Naive B cell (primary cell): ENCODE measurements around the gene CGB1. TPM values are rescaled to one million over a fixed set of nuclear protein-coding genes. Genes with fewer than 3 reads are reported as not detected.
"Not testable (repeated sequence)": the region's sequence is repeated elsewhere in the genome, so short reads cannot be mapped to it uniquely, and the experiment has no call there.

Source experiments
- ATAC-seq, 2 donors: fragments of 150-1000 bp; cut with Tn5 transposase; 2 replicates each; pipeline ENCODE4 v1.10.0; 2021; ENCODE audit warnings: low read depth in 2 of 2, mild to moderate bottlenecking in 2 of 2, moderate library complexity in 2 of 2
- DNase-seq: peaks from one replicate; pipeline ENCODE4 v3.0.0; 2022
- H3K27ac Mint-ChIP-seq, 6 donors: one replicate each; pipeline ENCODE4 v1.8.0; 2020 to 2022; ENCODE audit warnings: mild to moderate bottlenecking in 6 of 6, mixed read lengths in 6 of 6, moderate library complexity in 5 of 6, inconsistent platforms in 2 of 6
- H3K27me3 Mint-ChIP-seq, 3 donors: one replicate each; pipeline ENCODE4 v1.8.0; 2021 to 2022; ENCODE audit warnings: mixed read lengths in 3 of 3, mild to moderate bottlenecking in 1 of 3
- H3K36me3 Mint-ChIP-seq, 2 donors: one replicate each; pipeline ENCODE4 v1.8.0; 2020 to 2022; ENCODE audit warnings: mixed read lengths in 2 of 2, inconsistent platforms in 1 of 2, mild to moderate bottlenecking in 1 of 2
- H3K4me1 Mint-ChIP-seq, 3 donors: one replicate each; pipeline ENCODE4 v1.8.0; 2020 to 2022; ENCODE audit warnings: mixed read lengths in 3 of 3, inconsistent platforms in 1 of 3, mild to moderate bottlenecking in 1 of 3, moderate library complexity in 1 of 3
- H3K4me3 Mint-ChIP-seq, 8 donors: one replicate each; pipeline ENCODE4 v1.8.0; 2020 to 2022; ENCODE audit warnings: mild to moderate bottlenecking in 8 of 8, mixed read lengths in 8 of 8, moderate library complexity in 8 of 8, inconsistent platforms in 2 of 8
- H3K9me3 Mint-ChIP-seq, 7 donors: one replicate each; pipeline ENCODE4 v1.8.0; 2020 to 2022; ENCODE audit warnings: mixed read lengths in 7 of 7, mild to moderate bottlenecking in 5 of 7, inconsistent platforms in 2 of 7, moderate library complexity in 1 of 7
- polyA plus RNA-seq, 6 donors: library from polyadenylated mRNA; unstranded; fragments of 300-500 nt; fragmentation: Illumina TruSeq; gene quantifications; one replicate each; pipeline ENCODE4 v1.2.3, GENCODE V29; 2021; ENCODE audit warnings: low read depth in 6 of 6

CGB1 gene
- polyA plus RNA-seq, 6 donors from 2014 or later, result not detected

DNA sequence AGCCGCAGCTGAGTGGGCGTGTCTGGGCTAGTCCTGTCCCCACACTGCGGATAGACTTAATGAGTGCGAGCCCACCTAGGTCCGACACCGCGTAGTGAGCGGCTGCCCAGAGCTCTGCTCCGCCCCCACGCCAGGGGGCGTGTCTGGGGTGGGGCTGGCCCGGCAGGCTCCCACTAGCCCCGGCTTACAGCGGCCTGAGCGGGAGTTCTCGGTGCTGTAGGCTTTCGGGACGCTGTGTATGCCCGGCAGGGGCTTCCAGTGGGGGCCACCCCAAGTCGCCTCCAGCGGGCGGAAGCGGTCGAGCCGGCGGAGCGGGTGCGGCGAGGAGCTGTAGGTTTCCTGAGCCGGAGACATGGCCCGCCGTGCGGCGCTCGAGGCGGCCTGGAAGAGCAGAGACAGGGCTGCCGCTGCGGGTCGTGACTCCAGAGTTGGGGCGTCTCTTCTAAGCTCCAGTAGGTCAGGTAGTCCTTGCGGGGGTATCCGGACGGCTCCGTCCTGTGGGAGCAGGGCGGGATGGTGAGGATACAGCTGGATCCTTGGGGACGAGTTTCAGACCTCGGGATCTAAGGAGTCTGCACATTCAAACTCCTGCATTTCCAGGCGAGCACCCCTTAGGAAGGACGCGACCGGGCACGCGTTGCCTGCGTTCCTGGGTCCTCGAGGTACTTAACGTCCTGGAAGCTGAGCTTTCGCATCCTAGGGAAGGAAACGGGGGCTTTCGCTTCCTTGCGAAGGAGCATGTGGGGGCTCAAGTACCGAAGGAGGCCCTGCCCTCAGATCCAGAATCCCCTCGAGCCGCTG lies 19.6 kb upstream of the CGB1 start:
- no peak overlapping the region for H3K27ac Mint-ChIP-seq
- peak; percentile 74 to 81 for ATAC-seq
- H3K4me1 Mint-ChIP-seq, result peaks cover 18 to 22% (median 22%) of the 10 kb centered on the region in 3 donors
- H3K36me3 Mint-ChIP-seq, result peaks cover 0 to 13% of the 10 kb centered on the region in 2 donors
- H3K9me3 Mint-ChIP-seq, result peaks cover 0 to 4% (median 0%) of the 10 kb centered on the region in 7 donors
- H3K27me3 Mint-ChIP-seq, result peaks cover 28 to 70% (median 56%) of the 10 kb centered on the region in 3 donors
- peak overlapping the region; percentile 67 to 97 (median 90) for H3K4me3 Mint-ChIP-seq
- DNase-seq, result peak; percentile 54

DNA sequence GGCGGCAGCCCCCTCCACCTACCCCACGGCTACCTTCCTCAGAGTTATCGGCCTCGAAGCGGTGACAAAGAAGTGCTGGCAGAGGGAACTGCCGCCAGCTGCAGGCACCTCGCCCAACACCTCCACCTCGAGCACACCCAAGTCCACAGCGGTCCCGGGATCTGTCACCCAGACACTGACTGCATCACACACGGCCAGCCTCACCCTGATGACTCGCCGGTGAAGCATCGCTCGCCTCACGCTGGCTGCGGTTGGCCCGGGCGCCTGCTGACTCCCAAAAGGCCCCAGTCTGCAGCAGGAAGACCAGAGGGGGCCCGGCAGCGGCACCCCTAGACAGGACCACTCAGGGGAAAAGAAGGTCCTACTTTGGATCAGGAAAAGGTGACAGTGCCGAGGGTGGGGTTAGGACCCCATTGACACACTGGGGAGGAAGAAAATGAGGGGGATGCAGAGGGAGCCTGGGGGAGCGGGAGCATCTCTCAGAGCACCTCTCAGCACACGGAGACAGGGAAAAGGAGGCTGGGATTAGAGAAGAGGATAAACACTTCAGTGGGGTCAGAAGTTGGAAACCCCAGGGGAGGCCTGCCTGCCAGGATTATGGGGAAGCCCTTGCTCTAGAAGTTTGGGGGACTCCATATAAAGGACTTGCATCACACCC lies 13.8 kb upstream of the CGB1 start:
- not testable (repeated sequence) for ATAC-seq, H3K4me1 Mint-ChIP-seq, H3K4me3 Mint-ChIP-seq, H3K9me3 Mint-ChIP-seq, H3K36me3 Mint-ChIP-seq, DNase-seq
- Mint-ChIP-seq H3K27ac (peak overlapping the region in 1 of 6 donors; percentile 88), H3K27me3 (peaks cover 5 to 27% (median 22%) of the 10 kb centered on the region in 3 donors)

DNA sequence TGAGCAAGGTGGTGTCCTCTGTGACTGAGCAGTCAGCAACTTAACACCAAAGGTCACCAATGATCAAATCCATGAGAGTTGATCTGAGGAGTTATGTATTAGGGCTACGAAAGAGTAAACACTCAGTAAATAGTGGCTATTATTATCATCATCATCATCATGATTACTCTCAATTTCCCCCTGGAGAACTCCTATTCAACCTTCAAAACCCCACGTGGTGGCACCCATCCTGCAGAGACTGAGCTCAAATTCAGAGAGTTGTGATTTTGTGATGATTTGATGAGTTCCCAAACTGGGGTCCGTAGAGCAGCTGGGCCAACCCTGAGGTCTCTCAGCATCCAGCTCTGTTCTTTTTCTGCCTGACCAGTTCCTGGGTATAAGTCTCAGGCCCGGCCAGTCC lies 13.1 kb upstream of the CGB1 start:
- not testable (repeated sequence) for H3K27ac Mint-ChIP-seq, H3K36me3 Mint-ChIP-seq, H3K4me3 Mint-ChIP-seq, DNase-seq, ATAC-seq, H3K9me3 Mint-ChIP-seq, H3K4me1 Mint-ChIP-seq
- H3K27me3 Mint-ChIP-seq, result peaks cover 5 to 20% (median 16%) of the 10 kb centered on the region in 3 donors

DNA sequence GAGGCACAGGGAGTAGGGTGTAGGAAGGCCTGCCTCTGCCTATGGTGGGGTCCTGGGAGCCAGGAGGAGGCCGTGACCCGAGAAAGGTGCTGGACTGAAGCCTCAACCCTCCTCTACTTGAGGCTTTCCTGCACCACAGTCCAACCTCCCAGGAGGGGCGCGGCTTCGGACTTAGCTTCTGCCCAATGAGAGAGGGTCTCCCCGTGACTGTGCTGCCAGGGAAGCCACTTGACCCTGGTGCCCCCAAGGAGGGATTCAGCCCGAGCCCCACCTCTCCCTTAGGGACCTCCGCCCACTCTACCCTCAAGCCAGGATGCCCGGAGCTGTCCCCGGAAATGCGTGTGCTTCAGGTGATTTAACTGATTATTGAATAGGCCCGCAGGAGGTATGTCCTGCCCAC lies 12.3 kb upstream of the CGB1 start, which contains the start of gene CGB8:
Gene CGB8 (minus strand): TSS at position 101 of the 400 bp plus-strand sequence. CDS start 372 bp downstream, outside the sequence.
- not testable (repeated sequence) for ATAC-seq, DNase-seq, H3K9me3 Mint-ChIP-seq, H3K27ac Mint-ChIP-seq, H3K4me3 Mint-ChIP-seq, H3K36me3 Mint-ChIP-seq, H3K4me1 Mint-ChIP-seq
- peaks cover 5 to 16% (median 15%) of the 10 kb centered on the region in 3 donors for H3K27me3 Mint-ChIP-seq

- not testable (repeated sequence) for ATAC-seq, DNase-seq, H3K4me3 Mint-ChIP-seq, H3K27me3 Mint-ChIP-seq, H3K9me3 Mint-ChIP-seq, H3K4me1 Mint-ChIP-seq, H3K36me3 Mint-ChIP-seq
- H3K27ac Mint-ChIP-seq, result peak within 1 kb of the TSS in 1 of 6 donors; percentile 12
These were observed 6.9 kb upstream of the CGB1 start, which contains the start of gene CGB5 for GRCh38 chr19:49043548-49043947. CGB5 (plus strand) TSS chr19:49043848; CDS start chr19:49044210, 362 bp downstream.

- not testable (repeated sequence) for H3K36me3 Mint-ChIP-seq, ATAC-seq, H3K4me3 Mint-ChIP-seq, DNase-seq, H3K9me3 Mint-ChIP-seq, H3K27me3 Mint-ChIP-seq, H3K27ac Mint-ChIP-seq, H3K4me1 Mint-ChIP-seq
These were observed 6.0 kb upstream of the CGB1 start for GRCh38 chr19:49042666-49043065.

- ATAC-seq (no peak), DNase-seq (no peak)
- Mint-ChIP-seq H3K27ac (no peak overlapping the region), H3K4me3 (no peak overlapping the region), H3K4me1 (no peaks in the 10 kb centered on the region), H3K36me3 (no peaks in the 10 kb centered on the region), H3K9me3 (no peaks in the 10 kb centered on the region), H3K27me3 (peaks cover 0 to 4% (median 0%) of the 10 kb centered on the region in 3 donors)
These were observed 5.5 kb upstream of the CGB1 start for GRCh38 chr19:49042177-49042576.

- H3K4me3 Mint-ChIP-seq, H3K36me3 Mint-ChIP-seq, H3K4me1 Mint-ChIP-seq, H3K9me3 Mint-ChIP-seq, ATAC-seq, DNase-seq, H3K27ac Mint-ChIP-seq: not testable (repeated sequence)
- H3K27me3 Mint-ChIP-seq, result peaks cover 4 to 12% (median 7%) of the 10 kb centered on the region in 3 donors
These were observed 3.0 kb upstream of the CGB1 start for GRCh38 chr19:49039736-49040135.

- ATAC-seq, H3K4me1 Mint-ChIP-seq, DNase-seq, H3K4me3 Mint-ChIP-seq, H3K9me3 Mint-ChIP-seq, H3K36me3 Mint-ChIP-seq, H3K27ac Mint-ChIP-seq: not testable (repeated sequence)
- peaks cover 4 to 16% (median 7%) of the 10 kb centered on the region in 3 donors for H3K27me3 Mint-ChIP-seq
These were observed 2.0 kb upstream of the CGB1 start for GRCh38 chr19:49038557-49039276.

DNA sequence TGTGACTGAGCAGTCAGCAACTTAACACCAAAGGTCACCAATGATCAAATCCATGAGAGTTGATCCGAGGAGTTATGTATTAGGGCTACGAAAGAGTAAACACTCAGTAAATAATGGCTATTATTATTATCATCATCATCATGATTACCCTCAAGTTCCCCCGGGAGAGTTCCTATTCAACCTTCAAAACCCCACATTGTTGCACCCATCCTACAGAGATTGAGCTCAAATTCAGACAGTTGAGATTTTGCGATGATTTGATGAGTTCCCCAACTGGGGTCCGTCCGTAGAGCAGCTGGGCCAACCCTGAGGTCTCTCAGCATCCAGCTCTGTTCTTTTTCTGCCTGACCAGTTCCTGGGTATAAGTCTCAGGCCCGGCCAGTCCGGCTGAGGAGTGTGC lies 1.4 kb upstream of the CGB1 start:
- not testable (repeated sequence) for ATAC-seq, H3K36me3 Mint-ChIP-seq, H3K9me3 Mint-ChIP-seq

DNA sequence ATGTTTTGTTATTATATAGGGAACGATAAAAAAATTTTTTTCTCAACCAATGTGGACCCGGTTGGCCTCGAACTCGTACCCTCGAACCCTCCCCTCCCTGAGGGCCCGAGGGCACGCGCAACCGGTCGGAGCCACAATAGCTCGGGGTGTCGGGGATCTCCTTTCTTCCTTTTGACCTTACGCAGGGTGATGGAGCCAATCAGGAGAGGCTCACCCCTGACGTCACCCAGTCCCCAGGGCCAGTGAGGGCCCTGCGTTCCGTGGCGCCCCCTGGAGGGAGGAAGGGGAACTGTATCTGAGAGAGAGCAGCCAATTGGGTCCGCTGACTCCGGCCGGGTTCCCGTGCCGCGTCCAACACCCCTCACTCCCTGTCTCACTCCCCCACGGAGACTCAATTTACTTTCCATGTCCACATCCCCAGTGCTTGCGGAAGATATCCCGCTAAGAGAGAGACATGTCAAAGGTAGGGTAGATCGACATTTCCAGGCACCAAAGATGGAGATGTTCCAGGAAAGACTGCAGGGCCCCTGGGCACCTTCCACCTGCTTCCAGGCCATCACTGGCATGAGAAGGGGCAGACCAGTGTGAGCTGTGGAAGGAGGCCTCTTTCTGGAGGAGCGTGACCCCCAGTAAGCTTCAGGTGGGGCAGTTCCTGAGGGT lies 4.9 kb downstream of the CGB1 start, which contains the start of gene CGB2:
Gene CGB2 (plus strand): TSS at position 249 of the 660 bp plus-strand sequence. CDS start 206 bp downstream, at position 455.
- H3K27ac Mint-ChIP-seq, result peak within 1 kb of the TSS in 1 of 6 donors; percentile 56
- not testable (repeated sequence) for H3K36me3 Mint-ChIP-seq, DNase-seq, H3K4me1 Mint-ChIP-seq, H3K9me3 Mint-ChIP-seq
- H3K27me3 Mint-ChIP-seq, result peaks cover 7 to 36% (median 14%) of the 10 kb centered on the region in 3 donors
- H3K4me3 Mint-ChIP-seq, result peak within 1 kb of the TSS in 2 of 8 donors; percentile 1 to 2
- ATAC-seq, result peak; percentile 52 to 62

More for the DNA sequence above, 1.4 kb upstream of the CGB1 start:
- H3K27ac Mint-ChIP-seq, DNase-seq, H3K4me3 Mint-ChIP-seq, H3K4me1 Mint-ChIP-seq: not testable (repeated sequence)
- H3K27me3 Mint-ChIP-seq, result peaks cover 4 to 16% (median 7%) of the 10 kb centered on the region in 3 donors

- not testable (repeated sequence) for H3K27ac Mint-ChIP-seq, H3K4me3 Mint-ChIP-seq, H3K36me3 Mint-ChIP-seq, ATAC-seq, H3K4me1 Mint-ChIP-seq, H3K9me3 Mint-ChIP-seq, DNase-seq
- H3K27me3 Mint-ChIP-seq, result peaks cover 7 to 31% (median 11%) of the 10 kb centered on the region in 3 donors
These were observed 6.4 kb downstream of the CGB1 start for GRCh38 chr19:49030323-49030722.

- not testable (repeated sequence) for H3K9me3 Mint-ChIP-seq, ATAC-seq, H3K27ac Mint-ChIP-seq, H3K4me1 Mint-ChIP-seq, H3K36me3 Mint-ChIP-seq, DNase-seq
- H3K4me3 Mint-ChIP-seq, result peak overlapping the region in 1 of 8 donors; percentile 77
- H3K27me3 Mint-ChIP-seq, result peaks cover 7 to 28% (median 8%) of the 10 kb centered on the region in 3 donors
These were observed 6.9 kb downstream of the CGB1 start for GRCh38 chr19:49029749-49030148.
